ENCODE measurements around the gene NADK.

GRCh38 chr1:1819762-1820161, 41.5 kb upstream of the NADK start:
- TF ChIP-seq CTCF (IDR thresholded peaks at IDR 0.05; ENCODE audit: borderline replicate concordance, extremely low read depth, low read length, poor library complexity, severe bottlenecking) (no peak), EZH2 (IDR thresholded peaks at IDR 0.05; ENCODE audit: borderline replicate concordance, low read depth, low read length, severe bottlenecking) (no peak)

All from DND-41 (cell line).